H1 (cell line): ENCODE data around the gene BRD4. TPM values are rescaled to one million over a fixed set of nuclear protein-coding genes. Genes with fewer than 3 reads are reported as not detected.

Source experiments
- CTCF ChIA-PET: fragments of 300-600 bp; sonication (Branson Sonifier 250); formaldehyde crosslinking; loops from one replicate; lab custom pipeline; 2021; ENCODE audit not compliant: partially characterized antibody; lab: Charles Lee
- POLR2A ChIA-PET: fragments of 300-600 bp; sonication (Branson Sonifier 250); formaldehyde crosslinking; loops from one replicate; lab custom pipeline; 2021; ENCODE audit warnings: inconsistent platforms; ENCODE audit not compliant: partially characterized antibody; lab: Charles Lee
- DNase-seq, 2 experiments: peaks; one replicate each; pipeline versions ENCODE4 v3.0.0 to v3.0.0-alpha.2; 2010 to 2022; ENCODE audit warnings: low spot score in 2 of 2, low read depth in 1 of 2, mixed read lengths in 1 of 2
- FAIRE-seq: peaks from 2 replicates; lab custom pipeline; 2011; peaks lifted over from hg19 to GRCh38; lab: Jason Lieb, UNC
- H2AFZ ChIP-seq: 2 replicates; pipeline ENCODE4 v1.8.1; 2012; ENCODE audit warnings: low read length, inconsistent platforms
- H2AK5ac ChIP-seq: 2 replicates; pipeline ENCODE4 v1.6.1; 2013; ENCODE audit warnings: low read depth, low read length
- H2BK120ac ChIP-seq: replicated peaks from 2 replicates; pipeline ENCODE3; 2013; ENCODE audit warnings: low read depth, low read length, inconsistent platforms
- H2BK12ac ChIP-seq: 2 replicates; pipeline ENCODE4 v1.6.1; 2013; ENCODE audit warnings: low read depth, low read length
- H2BK15ac ChIP-seq: 2 replicates; pipeline ENCODE4 v1.6.1; 2013; ENCODE audit warnings: low read length
- H2BK20ac ChIP-seq: 2 replicates; pipeline ENCODE4 v1.6.1; 2013; ENCODE audit warnings: low read length
- H2BK5ac ChIP-seq: 2 replicates; pipeline ENCODE4 v1.6.1; 2013; ENCODE audit warnings: low read depth, low read length
- H3K14ac ChIP-seq: 2 replicates; pipeline ENCODE4 v1.6.1; 2013; ENCODE audit warnings: inconsistent platforms; ENCODE audit not compliant: insufficient read length
- H3K18ac ChIP-seq: 2 replicates; pipeline ENCODE4 v1.6.1; 2013; ENCODE audit warnings: low read length; ENCODE audit errors: extremely low read depth
- H3K23ac ChIP-seq: 2 replicates; pipeline ENCODE4 v1.6.1; 2013; ENCODE audit warnings: inconsistent platforms; ENCODE audit not compliant: insufficient read length
- H3K23me2 ChIP-seq: 2 replicates; pipeline ENCODE4 v1.6.1; 2013; ENCODE audit warnings: low read depth, low read length
- H3K27ac ChIP-seq: 2 replicates; pipeline ENCODE4 v1.6.1; 2011; ENCODE audit warnings: low read depth, low read length, inconsistent platforms
- H3K27me3 ChIP-seq, 4 experiments: replicated peaks in 1 of 4; 1 replicate in 1 of 4; 2 replicates in 3 of 4; pipeline versions ENCODE4 v1.6.1 to v1.8.1; 2011 to 2013; ENCODE audit warnings: low read length in 3 of 4, mild to moderate bottlenecking in 3 of 4, inconsistent platforms in 2 of 4, mixed read lengths in 2 of 4, moderate library complexity in 1 of 4; ENCODE audit not compliant: control insufficient read depth in 3 of 4, insufficient read depth in 3 of 4; ENCODE audit errors: extremely low read depth in 1 of 4
- H3K36me3 ChIP-seq, 4 experiments: 2 replicates each; pipeline versions ENCODE4 v1.6.1 to v1.8.1; 2011 to 2013; ENCODE audit warnings: mild to moderate bottlenecking in 4 of 4, low read length in 3 of 4, moderate library complexity in 2 of 4, control low read depth in 1 of 4, inconsistent platforms in 1 of 4; ENCODE audit not compliant: insufficient read depth in 4 of 4, control insufficient read depth in 2 of 4
- H3K4ac ChIP-seq: replicated peaks from 2 replicates; pipeline ENCODE3; 2013; ENCODE audit warnings: low read length, low read depth, mixed read lengths, inconsistent platforms; ENCODE audit not compliant: insufficient read length
- H3K4me1 ChIP-seq, 4 experiments: replicated peaks in 1 of 4; 1 replicate in 1 of 4; 2 replicates in 3 of 4; pipeline versions ENCODE4 v1.6.1 to v1.8.1; 2011 to 2013; ENCODE audit warnings: low read length in 3 of 4, inconsistent platforms in 2 of 4, mixed read lengths in 1 of 4; ENCODE audit not compliant: insufficient read depth in 4 of 4, control insufficient read depth in 3 of 4
- H3K4me2 ChIP-seq, 2 experiments: 2 replicates each; pipeline versions ENCODE4 v1.6.1 to v1.8.1; 2011 to 2013; ENCODE audit warnings: low read depth in 2 of 2, low read length in 2 of 2, control low read depth in 1 of 2, inconsistent platforms in 1 of 2, mild to moderate bottlenecking in 1 of 2; ENCODE audit not compliant: insufficient read depth in 1 of 2
- H3K4me3 ChIP-seq, 4 experiments: fragments of 200-600, 300-600 bp in 1 of 4; sonication (generic), shearing (Covaris generic), sonication (Bioruptor Twin) in 1 of 4; 2 replicates each; pipeline versions ENCODE4 v1.5.1 to v1.8.1; 2011 to 2016; ENCODE audit warnings: low read length in 4 of 4, low read depth in 3 of 4, control low read depth in 2 of 4, inconsistent platforms in 2 of 4, mild to moderate bottlenecking in 2 of 4, mixed read lengths in 1 of 4, moderate library complexity in 1 of 4; ENCODE audit not compliant: insufficient read depth in 2 of 4; ENCODE audit errors: extremely low read depth in 1 of 4
- H3K56ac ChIP-seq: replicated peaks from 2 replicates; pipeline ENCODE3; 2013; ENCODE audit warnings: low read depth, mild to moderate bottlenecking, mixed read lengths, low read length, inconsistent platforms; ENCODE audit not compliant: insufficient read length
- H3K79me1 ChIP-seq: 2 replicates; pipeline ENCODE4 v1.6.1; 2013; ENCODE audit warnings: low read depth, low read length, control low read depth
- H3K79me2 ChIP-seq, 2 experiments: 2 replicates each; pipeline versions ENCODE4 v1.6.1 to v1.8.1; 2012 to 2013; ENCODE audit warnings: low read length in 2 of 2, mild to moderate bottlenecking in 2 of 2, inconsistent platforms in 1 of 2; ENCODE audit not compliant: insufficient read depth in 2 of 2, control insufficient read depth in 1 of 2
- H3K9ac ChIP-seq, 4 experiments: replicated peaks in 1 of 4; 1 replicate in 1 of 4; 2 replicates in 3 of 4; pipeline versions ENCODE4 v1.6.1 to v1.8.1; 2011 to 2013; ENCODE audit warnings: low read depth in 3 of 4, low read length in 3 of 4, control low read depth in 2 of 4, mild to moderate bottlenecking in 2 of 4, moderate library complexity in 2 of 4, inconsistent platforms in 1 of 4; ENCODE audit errors: extremely low read depth in 1 of 4
- H3K9me3 ChIP-seq, 2 experiments: 2 replicates each; pipeline versions ENCODE4 v1.6.1 to v1.8.1; 2012 to 2013; ENCODE audit warnings: mild to moderate bottlenecking in 2 of 2, moderate library complexity in 2 of 2, control low read depth in 1 of 2, inconsistent platforms in 1 of 2, low read depth in 1 of 2, low read length in 1 of 2, mixed read lengths in 1 of 2; ENCODE audit not compliant: insufficient read depth in 2 of 2
- H4K20me1 ChIP-seq, 2 experiments: replicated peaks in 1 of 2; 2 replicates each; pipeline versions ENCODE3 to v1.8.1; 2011 to 2013; ENCODE audit warnings: inconsistent platforms in 2 of 2, low read length in 2 of 2, mild to moderate bottlenecking in 1 of 2; ENCODE audit not compliant: insufficient read depth in 2 of 2, control insufficient read depth in 1 of 2
- H4K5ac ChIP-seq: 2 replicates; pipeline ENCODE4 v1.6.1; 2013; ENCODE audit warnings: low read length, low read depth, mixed read lengths, inconsistent platforms; ENCODE audit not compliant: insufficient read length
- H4K8ac ChIP-seq: 2 replicates; pipeline ENCODE4 v1.8.0; 2013; ENCODE audit warnings: mild to moderate bottlenecking, moderate library complexity, low read length, inconsistent platforms; ENCODE audit not compliant: insufficient read depth; ENCODE audit errors: extremely low read depth
- H4K91ac ChIP-seq: replicated peaks from 2 replicates; pipeline ENCODE3; 2013; ENCODE audit warnings: low read length, mixed read lengths, inconsistent platforms; ENCODE audit not compliant: insufficient read length
- CREB1 ChIP-seq: IDR thresholded peaks from 2 replicates; pipeline ENCODE4 v1.6.1; 2012; ENCODE audit warnings: inconsistent platforms
- KDM1A ChIP-seq: fragments of 200-600, 300-600 bp; sonication (generic); IDR thresholded peaks from 2 replicates; pipeline ENCODE4 v1.7.1; 2016; ENCODE audit warnings: mild to moderate bottlenecking, low read length, borderline replicate concordance
- KDM5A ChIP-seq: fragments of 200-600 bp; IDR thresholded peaks from 2 replicates; pipeline ENCODE4 v1.7.1; 2012; ENCODE audit warnings: mild to moderate bottlenecking, low read length, inconsistent platforms, mixed read lengths
- POLR2AphosphoS5 ChIP-seq: IDR thresholded peaks from 2 replicates; pipeline ENCODE4 v1.6.1; 2011; ENCODE audit warnings: low read depth, low read length
- TEAD4 ChIP-seq: IDR thresholded peaks from 2 replicates; pipeline ENCODE4 v1.6.1; 2012; ENCODE audit warnings: low read depth, low read length, inconsistent platforms, mixed read lengths
- WGBS, 2 experiments: shearing (Covaris generic) in 1 of 2; methylation state at CpG; one replicate each; pipeline versions ENCODE4 v1.1.6 to v1.1.7; 2013 to 2015; ENCODE audit warnings: low lambda C conversion rate in 2 of 2, mixed read lengths in 2 of 2, inconsistent platforms in 1 of 2, low coverage in 1 of 2, missing lambda C conversion rate in 1 of 2; ENCODE audit not compliant: insufficient replicate concordance in 2 of 2, insufficient coverage in 1 of 2, insufficient read length in 1 of 2; ENCODE audit errors: extremely low coverage in 1 of 2, missing lambda C conversion rate in 1 of 2; 5-methylcytosine and 5-hydroxymethylcytosine counted together
- polyA plus RNA-seq, 7 experiments: library from polyadenylated mRNA; depleted of rRNA in 3 of 7; stranded (reverse) in 5 of 7; unstranded in 2 of 7; fragments of >200 nt in 5 of 7; fragments of 200-250 nt in 2 of 7; gene quantifications; 1 replicate in 5 of 7; 2 replicates in 1 of 7; 4 replicates in 1 of 7; pipeline versions ENCODE4 v1.2.1 to v1.2.3, GENCODE V29; 2011 to 2013; ENCODE audit warnings: missing spikeins in 2 of 7, mixed read lengths in 2 of 7
- total RNA-seq: library from RNA; stranded (reverse); fragmentation: NEBNext Ultra II Directional; extraction: Animal tissue kit (Norgen Biotek cat#: 25700); gene quantifications from 2 replicates; pipeline ENCODE4 v1.2.1, GENCODE V29; 2021
- TF ChIP-seq, protein P1 (sequence below): IDR thresholded peaks from 2 replicates; pipeline ENCODE4 v1.6.1; 2011; ENCODE audit warnings: low read depth, mild to moderate bottlenecking, low read length; ENCODE audit not compliant: insufficient read depth

BRD4 gene
- total and polyA plus RNA-seq, 2 of the 8 experiments (the other 6 are each of a cell fraction or from before 2014, with no cell fraction given): 14.1 to 146 TPM

DNA sequence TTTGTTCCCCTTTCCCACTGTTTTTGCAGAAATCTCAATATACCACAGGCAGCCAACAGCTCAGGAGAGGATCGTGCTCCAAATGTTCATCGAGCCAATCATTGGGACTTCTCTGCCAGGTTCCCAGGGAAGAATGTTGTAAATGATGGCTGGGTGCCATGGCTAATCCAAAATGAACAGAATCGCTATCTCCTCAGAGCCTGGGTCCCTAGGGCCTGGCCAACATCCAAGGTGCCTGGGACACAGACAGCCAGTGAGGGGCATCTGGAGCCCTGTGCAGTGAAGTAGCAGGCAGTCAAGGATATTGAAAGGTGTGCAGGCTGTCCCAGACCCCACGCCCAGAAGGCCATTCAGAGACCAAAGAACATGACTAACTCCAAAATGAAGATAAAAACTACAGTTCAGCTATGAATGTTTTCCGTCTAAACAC, 37.8 kb downstream of the BRD4 start:
- Histone ChIP-seq H3K4me3 (no peak overlapping the region), H2AK5ac (no peak overlapping the region), H2BK20ac (no peak overlapping the region), H3K23me2 (no peaks in the 10 kb centered on the region), H4K20me1 (peaks cover 54 to 74% of the 10 kb centered on the region in 2 experiments), H2BK120ac (no peak overlapping the region), H3K79me2 (peaks cover 78 to 99% of the 10 kb centered on the region in 2 experiments), H4K91ac (no peak overlapping the region), H3K14ac (no peak overlapping the region), H4K5ac (no peak overlapping the region), H3K27me3 (no peaks in the 10 kb centered on the region), H3K36me3 (peaks cover 0 to 6% (median 4%) of the 10 kb centered on the region in 4 experiments; a peak in 3 of 8 replicates), H3K56ac (no peak overlapping the region), H3K4me1 (peaks cover 6 to 26% (median 21%) of the 10 kb centered on the region in 4 experiments), H2BK12ac (no peak overlapping the region), H4K8ac (no peak overlapping the region), H2BK5ac (no peak overlapping the region), H3K23ac (no peak overlapping the region), H3K9ac (no peak overlapping the region), H2AFZ (no peak overlapping the region), H3K79me1 (peaks cover 45% of the 10 kb centered on the region), H2BK15ac (no peak overlapping the region), H3K4me2 (peak overlapping the region in 1 of 2 experiments; percentile 29; a peak in 1 of 4 replicates), H3K9me3 (no peaks in the 10 kb centered on the region), H3K18ac (no peak overlapping the region), H3K27ac (no peak overlapping the region), H3K4ac (no peak overlapping the region)
- WGBS, 2 experiments: 82% methylated on average over 5 of the region's 5 CpGs; no CpG with 5 or more reads in 1 of the 2 experiments
- TF ChIP-seq KDM5A (no peak), POLR2AphosphoS5 (no peak), CREB1 (no peak), TEAD4 (no peak), KDM1A (no peak)
- TF ChIP-seq, protein P1, sequence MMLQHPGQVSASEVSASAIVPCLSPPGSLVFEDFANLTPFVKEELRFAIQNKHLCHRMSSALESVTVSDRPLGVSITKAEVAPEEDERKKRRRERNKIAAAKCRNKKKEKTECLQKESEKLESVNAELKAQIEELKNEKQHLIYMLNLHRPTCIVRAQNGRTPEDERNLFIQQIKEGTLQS: no peak
- FAIRE-seq: no peak
- ChIA-PET POLR2A (interaction anchor here (1.1 to 2.0 kb wide), 3 partner anchors 11 to 43 kb away, joined by 3 to 9 read pairs (median 4); no protein-coding TSS in a partner anchor), CTCF (interaction anchor here (0.6 to 1.7 kb wide), 4 partner anchors 11 to 65 kb away, joined by 3 to 4 read pairs (median 4); no protein-coding TSS in a partner anchor)
- no peak for DNase-seq
